Progenitor cell of endocrine pancreas (in vitro differentiated cells): ENCODE measurements around the gene B9D1. TPM values are rescaled to one million over a fixed set of nuclear protein-coding genes. Genes with fewer than 3 reads are reported as not detected.

Experiments used
- DNase-seq: peaks from one replicate; pipeline ENCODE4 v3.0.0; 2021; ENCODE audit warnings: low spot score; ENCODE audit not compliant: unreplicated experiment
- H3K27ac Mint-ChIP-seq: 2 replicates; pipeline ENCODE4 v1.8.0; 2021; ENCODE audit warnings: mild to moderate bottlenecking, moderate library complexity, mixed read lengths
- H3K27me3 Mint-ChIP-seq: 2 replicates; pipeline ENCODE4 v1.8.0; 2021; ENCODE audit warnings: mixed read lengths
- H3K36me3 Mint-ChIP-seq: 2 replicates; pipeline ENCODE4 v1.8.0; 2022; ENCODE audit warnings: mixed read lengths; ENCODE audit not compliant: insufficient read depth
- H3K4me1 Mint-ChIP-seq: 2 replicates; pipeline ENCODE4 v1.8.0; 2021; ENCODE audit warnings: low read depth, mixed read lengths
- H3K4me3 Mint-ChIP-seq: 2 replicates; pipeline ENCODE4 v1.8.0; 2021; ENCODE audit warnings: low read depth, mild to moderate bottlenecking, moderate library complexity, mixed read lengths
- H3K9me3 Mint-ChIP-seq: 2 replicates; pipeline ENCODE4 v1.8.0; 2021; ENCODE audit warnings: low read depth, mixed read lengths
- CTCF ChIP-seq: fragments of 200-600 bp; sonication (generic); IDR thresholded peaks from one replicate; pipeline ENCODE4 v1.5.0; 2021; ENCODE audit warnings: antibody characterized with exemption, mild to moderate bottlenecking; ENCODE audit not compliant: unreplicated experiment
- total RNA-seq: library from RNA; stranded (reverse); gene quantifications from 2 replicates; pipeline ENCODE4 v1.2.1, GENCODE V29; 2021

B9D1 gene
- total RNA-seq, 1 donor from 2014 or later, result 27.3 TPM

- no peak overlapping the region for H3K27ac Mint-ChIP-seq
- H3K9me3 Mint-ChIP-seq, result no peaks in the 10 kb centered on the region
Measured at GRCh38 chr17:19305761-19306159, 56.8 kb downstream of the B9D1 start.

GRCh38 chr17:19305256-19305655, 57.3 kb downstream of the B9D1 start:
- DNase-seq, result no peak
- Mint-ChIP-seq H3K27ac (no peak overlapping the region), H3K4me1 (peaks cover 12% of the 10 kb centered on the region), H3K9me3 (no peaks in the 10 kb centered on the region), H3K4me3 (no peak overlapping the region), H3K27me3 (no peaks in the 10 kb centered on the region), H3K36me3 (no peaks in the 10 kb centered on the region)
- TF ChIP-seq CTCF, result no peak

More at GRCh38 chr17:19305761-19306159, 56.8 kb downstream of the B9D1 start:
- Mint-ChIP-seq H3K4me1 (peaks cover 12% of the 10 kb centered on the region), H3K4me3 (no peak overlapping the region), H3K27me3 (no peaks in the 10 kb centered on the region), H3K36me3 (no peaks in the 10 kb centered on the region)
- no peak for DNase-seq
- no peak for TF ChIP-seq CTCF

GRCh38 chr17:19304751-19305150, 57.8 kb downstream of the B9D1 start:
- no peak overlapping the region for H3K27ac Mint-ChIP-seq
- no peak for TF ChIP-seq CTCF
- DNase-seq, result no peak
- H3K4me3 Mint-ChIP-seq, result no peak overlapping the region
- no peaks in the 10 kb centered on the region for H3K36me3 Mint-ChIP-seq
- no peaks in the 10 kb centered on the region for H3K27me3 Mint-ChIP-seq
- H3K4me1 Mint-ChIP-seq, result peaks cover 14% of the 10 kb centered on the region
- H3K9me3 Mint-ChIP-seq, result no peaks in the 10 kb centered on the region

- no peak for DNase-seq
- Mint-ChIP-seq H3K27ac (no peak overlapping the region), H3K9me3 (no peaks in the 10 kb centered on the region), H3K4me1 (peaks cover 14% of the 10 kb centered on the region), H3K4me3 (no peak overlapping the region), H3K27me3 (no peaks in the 10 kb centered on the region), H3K36me3 (no peaks in the 10 kb centered on the region)
- TF ChIP-seq CTCF, result no peak
Measured at GRCh38 chr17:19304209-19304608, 58.3 kb downstream of the B9D1 start.

GRCh38 chr17:19303367-19303776, 59.2 kb downstream of the B9D1 start:
- H3K36me3 Mint-ChIP-seq, result no peaks in the 10 kb centered on the region
- TF ChIP-seq CTCF, result no peak
- no peak overlapping the region for H3K27ac Mint-ChIP-seq

More at GRCh38 chr17:19303367-19303776, 59.2 kb downstream of the B9D1 start:
- H3K27me3 Mint-ChIP-seq, result no peaks in the 10 kb centered on the region
- no peaks in the 10 kb centered on the region for H3K9me3 Mint-ChIP-seq
- no peak overlapping the region for H3K4me3 Mint-ChIP-seq
- peaks cover 14% of the 10 kb centered on the region for H3K4me1 Mint-ChIP-seq
- no peak for DNase-seq
